BE2C (cell line): ENCODE measurements around the gene OSCP1.

ENCODE experiments used
- DNase-seq: peaks from one replicate; pipeline ENCODE4 v3.0.0-alpha.2; 2020
- H3K27me3 ChIP-seq: fragments of 250-450 bp; sonication (Bioruptor Pico); 2 replicates; pipeline ENCODE4 v1.5.1; 2020; ENCODE audit warnings: mild to moderate bottlenecking
- H3K36me3 ChIP-seq: fragments of 250-450 bp; sonication (Bioruptor Pico); 2 replicates; pipeline ENCODE4 v1.5.1; 2020; ENCODE audit warnings: mild to moderate bottlenecking
- H3K4me1 ChIP-seq: fragments of 250-450 bp; sonication (Bioruptor Pico); 2 replicates; pipeline ENCODE4 v1.5.1; 2020
- H3K4me3 ChIP-seq: 2 replicates; pipeline ENCODE4 v1.5.1; 2011; ENCODE audit warnings: low read depth, low read length
- H3K9me3 ChIP-seq: fragments of 250-450 bp; sonication (Bioruptor Pico); 2 replicates; pipeline ENCODE4 v1.5.1; 2020
- TF ChIP-seq, protein P1 (sequence below): IDR thresholded peaks from 2 replicates; pipeline ENCODE4 v1.5.1; 2012; ENCODE audit warnings: mild to moderate bottlenecking, low read depth, low read length

The OSCP1 gene

DNA sequence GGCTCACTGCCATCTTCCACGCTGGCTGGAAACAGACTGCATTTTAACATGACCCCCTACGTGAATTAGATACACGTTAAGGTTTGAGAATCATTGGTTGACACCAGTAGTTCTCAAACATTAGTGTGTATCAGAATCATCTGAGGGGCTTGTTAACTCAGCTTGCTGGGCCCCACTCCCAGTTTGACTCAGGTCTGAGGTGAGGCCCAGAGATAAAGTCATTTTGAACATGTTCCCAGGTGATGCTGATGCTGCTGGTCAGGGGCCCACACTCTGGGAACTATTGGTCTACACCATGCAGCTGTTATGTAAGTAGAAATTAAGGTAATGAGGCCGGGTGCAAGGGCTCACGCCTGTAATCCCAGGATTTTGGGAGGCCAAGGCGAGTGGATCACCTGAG is 53.9 kb downstream of the OSCP1 start:
- Histone ChIP-seq H3K27me3 (no peaks in the 10 kb centered on the region), H3K9me3 (no peaks in the 10 kb centered on the region), H3K4me3 (no peak overlapping the region), H3K4me1 (no peaks in the 10 kb centered on the region), H3K36me3 (peaks cover 4% of the 10 kb centered on the region; the same call in 1 of the 2 replicates)
- DNase-seq = no peak
- TF ChIP-seq, protein P1, sequence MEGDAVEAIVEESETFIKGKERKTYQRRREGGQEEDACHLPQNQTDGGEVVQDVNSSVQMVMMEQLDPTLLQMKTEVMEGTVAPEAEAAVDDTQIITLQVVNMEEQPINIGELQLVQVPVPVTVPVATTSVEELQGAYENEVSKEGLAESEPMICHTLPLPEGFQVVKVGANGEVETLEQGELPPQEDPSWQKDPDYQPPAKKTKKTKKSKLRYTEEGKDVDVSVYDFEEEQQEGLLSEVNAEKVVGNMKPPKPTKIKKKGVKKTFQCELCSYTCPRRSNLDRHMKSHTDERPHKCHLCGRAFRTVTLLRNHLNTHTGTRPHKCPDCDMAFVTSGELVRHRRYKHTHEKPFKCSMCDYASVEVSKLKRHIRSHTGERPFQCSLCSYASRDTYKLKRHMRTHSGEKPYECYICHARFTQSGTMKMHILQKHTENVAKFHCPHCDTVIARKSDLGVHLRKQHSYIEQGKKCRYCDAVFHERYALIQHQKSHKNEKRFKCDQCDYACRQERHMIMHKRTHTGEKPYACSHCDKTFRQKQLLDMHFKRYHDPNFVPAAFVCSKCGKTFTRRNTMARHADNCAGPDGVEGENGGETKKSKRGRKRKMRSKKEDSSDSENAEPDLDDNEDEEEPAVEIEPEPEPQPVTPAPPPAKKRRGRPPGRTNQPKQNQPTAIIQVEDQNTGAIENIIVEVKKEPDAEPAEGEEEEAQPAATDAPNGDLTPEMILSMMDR = no peak

DNA sequence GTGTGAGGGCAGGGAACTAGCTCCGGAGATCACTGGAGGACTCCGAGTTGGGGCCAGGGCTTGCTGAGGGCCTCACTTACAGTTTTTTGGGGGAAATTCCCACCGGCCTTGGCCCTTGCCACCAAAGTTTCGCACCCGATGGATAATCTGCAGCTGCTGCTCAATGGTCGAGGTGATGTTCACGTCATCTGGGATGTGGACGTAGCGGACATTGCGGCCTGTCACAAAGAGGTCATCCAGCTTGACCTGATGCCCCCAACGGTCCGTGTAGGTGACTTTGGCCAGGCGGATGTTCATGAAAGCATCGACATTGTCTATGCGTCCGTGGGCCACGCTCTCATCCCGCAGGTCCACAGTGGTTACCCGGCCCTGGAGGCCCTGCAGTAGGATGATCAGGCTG is 56.6 kb downstream of the OSCP1 start:
- no peak for DNase-seq
- Histone ChIP-seq H3K4me1 (no peaks in the 10 kb centered on the region), H3K9me3 (no peaks in the 10 kb centered on the region), H3K36me3 (peaks cover 4% of the 10 kb centered on the region; the same call in 1 of the 2 replicates), H3K27me3 (no peaks in the 10 kb centered on the region), H3K4me3 (no peak overlapping the region)
- TF ChIP-seq, protein P1 = no peak

DNA sequence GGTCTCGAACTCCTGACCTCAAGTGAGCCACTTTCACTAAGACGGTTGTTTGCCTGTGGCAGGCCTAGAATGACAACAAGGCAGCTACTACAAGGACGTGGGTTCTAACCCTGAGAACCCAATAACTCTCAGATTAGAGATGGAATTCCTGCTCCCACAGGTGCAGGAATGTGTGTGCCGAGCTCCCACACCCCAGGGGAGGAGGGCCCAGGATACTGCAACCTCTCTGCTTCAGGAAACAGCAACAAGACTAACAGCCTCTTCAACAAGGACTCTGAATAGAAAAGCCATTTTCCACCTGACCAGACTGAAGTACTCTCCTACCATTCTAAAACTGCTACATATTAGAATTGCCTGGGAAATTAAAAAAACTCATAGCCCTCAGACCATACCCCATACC is 57.4 kb downstream of the OSCP1 start:
- H3K9me3 ChIP-seq = no peaks in the 10 kb centered on the region
- no peaks in the 10 kb centered on the region for H3K27me3 ChIP-seq
- no peak overlapping the region for H3K4me3 ChIP-seq
- no peak for DNase-seq
- peaks cover 4% of the 10 kb centered on the region; the same call in 1 of the 2 replicates for H3K36me3 ChIP-seq
- H3K4me1 ChIP-seq = 0 out of 2 replicates have a peak, but pooled peaks cover 2% of the 10 kb centered on the region
- TF ChIP-seq, protein P1 = no peak

DNA sequence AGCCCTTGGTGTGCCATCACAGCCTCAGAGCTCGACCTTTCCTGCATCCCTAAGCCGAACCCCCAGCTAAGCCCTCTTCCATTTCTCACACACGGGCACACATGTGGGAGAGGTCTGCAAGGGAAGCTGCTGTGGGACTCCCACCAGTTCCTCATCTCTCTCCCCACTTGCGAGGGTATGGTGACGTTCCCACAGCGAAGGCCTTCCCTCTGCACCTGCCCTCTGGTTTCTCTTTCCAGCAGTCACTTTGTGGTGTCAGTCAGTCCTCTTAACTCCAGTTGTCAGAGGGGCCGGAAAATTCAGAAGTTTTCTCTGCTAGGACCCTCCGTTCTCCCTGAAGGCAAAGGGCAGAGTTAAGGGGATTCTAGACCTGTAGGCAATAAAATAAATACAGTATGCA is 59.0 kb downstream of the OSCP1 start:
- no peak for DNase-seq
- H3K4me1 ChIP-seq = peaks cover 12% of the 10 kb centered on the region
- H3K9me3 ChIP-seq = no peaks in the 10 kb centered on the region
- no peak overlapping the region for H3K4me3 ChIP-seq
- TF ChIP-seq, protein P1 = no peak
- H3K27me3 ChIP-seq = no peaks in the 10 kb centered on the region
- H3K36me3 ChIP-seq = peaks cover 4% of the 10 kb centered on the region; the same call in 1 of the 2 replicates

DNA sequence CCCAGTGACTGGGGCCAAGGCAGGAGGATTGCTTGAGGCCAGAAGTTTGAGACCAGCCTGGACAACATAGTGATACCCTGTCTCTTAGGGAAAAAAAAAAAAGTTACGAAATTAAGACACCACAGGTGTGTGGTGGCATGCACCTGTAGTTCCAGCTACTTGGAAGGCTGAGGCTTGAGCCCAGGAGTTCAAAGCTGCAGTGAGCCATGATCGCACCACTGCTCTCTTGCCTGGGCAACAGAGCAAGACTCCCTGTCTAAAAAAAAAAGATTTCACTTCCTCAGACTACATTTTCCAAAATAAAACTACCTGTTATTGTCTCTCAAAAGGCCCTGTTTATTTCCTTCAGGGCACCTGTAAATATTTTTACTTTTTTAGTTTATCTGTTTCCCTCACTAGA is 59.8 kb downstream of the OSCP1 start:
- Histone ChIP-seq H3K36me3 (peaks cover 4% of the 10 kb centered on the region; the same call in 1 of the 2 replicates), H3K9me3 (no peaks in the 10 kb centered on the region), H3K4me3 (no peak overlapping the region), H3K27me3 (no peaks in the 10 kb centered on the region), H3K4me1 (peaks cover 12% of the 10 kb centered on the region)
- no peak for DNase-seq
- TF ChIP-seq, protein P1 = no peak

DNA sequence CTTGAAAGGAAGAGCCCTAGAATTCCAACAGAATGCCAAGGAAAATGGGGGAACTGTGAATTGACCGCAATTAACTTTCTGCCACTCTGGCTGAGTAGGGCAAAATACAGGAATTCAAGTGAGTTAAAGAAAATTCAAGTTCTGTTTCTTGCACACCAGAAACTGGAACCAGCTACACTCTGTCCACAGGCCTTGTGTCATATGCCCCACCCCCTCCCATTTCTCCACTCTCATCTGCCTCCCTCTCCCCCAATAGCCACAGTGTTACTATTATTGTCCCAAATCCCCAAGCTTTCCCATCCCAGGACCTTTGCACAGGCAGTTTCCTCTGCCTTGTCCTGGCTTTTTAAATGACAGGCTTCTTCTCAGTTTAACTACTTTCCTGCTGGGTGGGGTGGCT is 60.3 kb downstream of the OSCP1 start:
- Histone ChIP-seq H3K36me3 (peaks cover 4% of the 10 kb centered on the region; the same call in 1 of the 2 replicates), H3K9me3 (no peaks in the 10 kb centered on the region), H3K4me3 (no peak overlapping the region), H3K4me1 (peaks cover 12% of the 10 kb centered on the region), H3K27me3 (no peaks in the 10 kb centered on the region)
- DNase-seq = no peak
- TF ChIP-seq, protein P1 = no peak
